SIG-M5 treated with dmso at 0.1 percent for 504 hours (cell line): Measurements from ENCODE around the gene HMCN2.

Experiments used
- DNase-seq: peaks from one replicate; lab custom pipeline; 2025; ENCODE audit not compliant: unreplicated experiment; lab: John Stamatoyannopoulos, UW

The HMCN2 gene

GRCh38 chr9:130305381-130305780 is 39.8 kb downstream of the HMCN2 start:
- DNase-seq = no peak

- no peak for DNase-seq
Observed at GRCh38 chr9:130306823-130307666, 41.5 kb downstream of the HMCN2 start.

- no peak for DNase-seq
Observed at GRCh38 chr9:130307667-130307943, 42.0 kb downstream of the HMCN2 start.

GRCh38 chr9:130308081-130308571 is 42.6 kb downstream of the HMCN2 start:
- DNase-seq = no peak

- no peak for DNase-seq
Observed at GRCh38 chr9:130309689-130310455, 44.3 kb downstream of the HMCN2 start.

GRCh38 chr9:130310456-130310855 is 44.9 kb downstream of the HMCN2 start:
- no peak for DNase-seq

- DNase-seq = no peak
Observed at GRCh38 chr9:130311003-130311402, 45.4 kb downstream of the HMCN2 start.

- DNase-seq = no peak
Observed at GRCh38 chr9:130311408-130312140, 46.0 kb downstream of the HMCN2 start.

- DNase-seq = no peak
Observed at GRCh38 chr9:130313103-130313858, 47.7 kb downstream of the HMCN2 start.

- DNase-seq = no peak
Observed at GRCh38 chr9:130315446-130316226, 50.1 kb downstream of the HMCN2 start.

- no peak for DNase-seq
Observed at GRCh38 chr9:130316430-130316829, 50.9 kb downstream of the HMCN2 start.

- DNase-seq = no peak
Observed at GRCh38 chr9:130319300-130319699, 53.7 kb downstream of the HMCN2 start.

- no peak for DNase-seq
Observed at GRCh38 chr9:130319944-130320712, 54.6 kb downstream of the HMCN2 start.

- DNase-seq = no peak
Observed at GRCh38 chr9:130320723-130321481, 55.3 kb downstream of the HMCN2 start.

- no peak for DNase-seq
Observed at GRCh38 chr9:130321539-130321938, 56.0 kb downstream of the HMCN2 start.

GRCh38 chr9:130323051-130323745 is 57.6 kb downstream of the HMCN2 start:
- DNase-seq = no peak

GRCh38 chr9:130325921-130326320 is 60.4 kb downstream of the HMCN2 start:
- no peak for DNase-seq
